ENCODE data around the gene ZNF367.

The ZNF367 gene

DNA sequence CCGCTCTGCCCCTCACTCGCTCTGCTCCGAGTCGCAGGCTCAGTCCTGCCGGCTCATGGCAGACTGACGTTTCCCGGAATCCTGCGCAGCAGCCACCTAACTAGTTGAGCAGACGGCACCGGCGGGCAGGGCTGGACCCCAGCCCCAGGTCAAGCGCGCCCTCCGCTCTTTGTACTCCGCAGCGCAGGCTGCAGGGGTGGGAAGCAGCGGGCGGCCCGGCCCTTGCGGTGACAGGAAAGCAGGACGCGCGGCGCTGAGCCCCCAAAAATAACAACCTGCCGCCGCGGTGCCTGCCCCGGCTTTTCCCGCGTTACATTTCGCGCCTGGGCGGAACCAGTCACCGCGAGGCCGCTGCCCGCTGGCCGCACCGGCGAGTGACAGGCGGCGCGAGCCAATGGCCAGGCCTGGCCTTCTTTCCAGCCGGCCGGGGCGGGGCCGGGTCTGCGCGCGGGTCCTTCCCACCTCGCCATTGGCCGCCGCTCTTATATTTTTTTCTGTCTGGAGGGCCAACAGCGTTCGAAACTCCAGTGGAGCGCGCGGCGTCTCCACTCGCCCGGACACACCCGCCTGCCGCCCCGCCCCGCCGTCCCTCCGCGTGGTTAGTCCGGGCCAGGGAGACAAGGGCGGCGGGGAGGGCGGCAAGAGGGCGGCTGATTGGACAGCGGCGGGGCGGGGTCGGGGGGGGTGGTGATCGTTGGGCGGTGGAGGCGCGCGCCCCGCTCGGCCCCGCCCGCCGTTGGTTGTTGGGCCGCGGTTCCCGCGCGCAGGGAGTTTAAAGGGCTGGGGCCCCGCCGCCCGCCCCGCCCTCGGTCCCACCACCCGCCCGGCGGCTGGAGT, at the start of gene ZNF367:
Gene ZNF367 (minus strand): TSS at position 288 of the 837 bp plus-strand sequence. CDS start 338 bp downstream, outside the sequence.
- DNase-seq (ENCODE audit: low read depth) = peak; percentile 99
- TF ChIP-seq, protein P1, sequence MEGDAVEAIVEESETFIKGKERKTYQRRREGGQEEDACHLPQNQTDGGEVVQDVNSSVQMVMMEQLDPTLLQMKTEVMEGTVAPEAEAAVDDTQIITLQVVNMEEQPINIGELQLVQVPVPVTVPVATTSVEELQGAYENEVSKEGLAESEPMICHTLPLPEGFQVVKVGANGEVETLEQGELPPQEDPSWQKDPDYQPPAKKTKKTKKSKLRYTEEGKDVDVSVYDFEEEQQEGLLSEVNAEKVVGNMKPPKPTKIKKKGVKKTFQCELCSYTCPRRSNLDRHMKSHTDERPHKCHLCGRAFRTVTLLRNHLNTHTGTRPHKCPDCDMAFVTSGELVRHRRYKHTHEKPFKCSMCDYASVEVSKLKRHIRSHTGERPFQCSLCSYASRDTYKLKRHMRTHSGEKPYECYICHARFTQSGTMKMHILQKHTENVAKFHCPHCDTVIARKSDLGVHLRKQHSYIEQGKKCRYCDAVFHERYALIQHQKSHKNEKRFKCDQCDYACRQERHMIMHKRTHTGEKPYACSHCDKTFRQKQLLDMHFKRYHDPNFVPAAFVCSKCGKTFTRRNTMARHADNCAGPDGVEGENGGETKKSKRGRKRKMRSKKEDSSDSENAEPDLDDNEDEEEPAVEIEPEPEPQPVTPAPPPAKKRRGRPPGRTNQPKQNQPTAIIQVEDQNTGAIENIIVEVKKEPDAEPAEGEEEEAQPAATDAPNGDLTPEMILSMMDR (conservative IDR thresholded peaks at IDR 0.05; ENCODE audit: low read length) = no peak
- H3K4me3 ChIP-seq (ENCODE audit: low read length) = peak within 1 kb of the TSS; percentile 93

DNA sequence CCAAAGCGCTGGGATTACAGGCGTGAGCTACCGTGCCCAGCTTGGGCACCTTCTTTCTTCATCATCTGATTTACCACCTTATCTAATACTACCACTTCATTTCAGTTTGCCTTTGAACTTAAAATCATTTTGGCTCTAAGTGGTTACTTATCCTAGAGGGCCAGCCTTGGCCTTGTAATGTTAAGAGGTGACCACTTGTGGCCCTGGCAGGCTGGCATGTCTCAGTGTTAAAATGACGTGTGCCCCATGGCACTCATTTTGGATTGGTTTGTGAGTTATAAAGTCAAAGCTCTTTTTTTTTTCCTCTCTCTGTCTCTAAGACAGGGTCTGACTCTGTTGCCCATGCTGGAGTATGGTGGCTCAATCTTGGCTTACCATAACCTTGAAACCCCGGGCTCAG, 49.6 kb upstream of the ZNF367 start:
- no peak for DNase-seq (ENCODE audit: low read depth)
- TF ChIP-seq, protein P1 (conservative IDR thresholded peaks at IDR 0.05; ENCODE audit: low read length) = no peak
- H3K4me3 ChIP-seq (ENCODE audit: low read length) = no peak overlapping the region

- TF ChIP-seq, protein P1 (conservative IDR thresholded peaks at IDR 0.05; ENCODE audit: low read length) = no peak
- DNase-seq (ENCODE audit: low read depth) = no peak
- H3K4me3 ChIP-seq (ENCODE audit: low read length) = no peak overlapping the region
These were observed 46.3 kb upstream of the ZNF367 start for GRCh38 chr9:96464426-96464825.

GRCh38 chr9:96462541-96462940, 44.4 kb upstream of the ZNF367 start:
- TF ChIP-seq, protein P1 (conservative IDR thresholded peaks at IDR 0.05; ENCODE audit: low read length) = no peak
- H3K4me3 ChIP-seq (ENCODE audit: low read length) = no peak overlapping the region
- no peak for DNase-seq (ENCODE audit: low read depth)

GRCh38 chr9:96461336-96461735, 43.2 kb upstream of the ZNF367 start:
- peak; percentile 25 for DNase-seq (ENCODE audit: low read depth)
- TF ChIP-seq, protein P1 (conservative IDR thresholded peaks at IDR 0.05; ENCODE audit: low read length) = no peak
- peak overlapping the region; percentile 8; the same call in 1 of the 2 replicates for H3K4me3 ChIP-seq (ENCODE audit: low read length)

GRCh38 chr9:96460882-96461281, 42.7 kb upstream of the ZNF367 start:
- peak; percentile 88 for DNase-seq (ENCODE audit: low read depth)
- peak overlapping the region; percentile 8; the same call in 1 of the 2 replicates for H3K4me3 ChIP-seq (ENCODE audit: low read length)
- TF ChIP-seq, protein P1 (conservative IDR thresholded peaks at IDR 0.05; ENCODE audit: low read length) = no peak

DNA sequence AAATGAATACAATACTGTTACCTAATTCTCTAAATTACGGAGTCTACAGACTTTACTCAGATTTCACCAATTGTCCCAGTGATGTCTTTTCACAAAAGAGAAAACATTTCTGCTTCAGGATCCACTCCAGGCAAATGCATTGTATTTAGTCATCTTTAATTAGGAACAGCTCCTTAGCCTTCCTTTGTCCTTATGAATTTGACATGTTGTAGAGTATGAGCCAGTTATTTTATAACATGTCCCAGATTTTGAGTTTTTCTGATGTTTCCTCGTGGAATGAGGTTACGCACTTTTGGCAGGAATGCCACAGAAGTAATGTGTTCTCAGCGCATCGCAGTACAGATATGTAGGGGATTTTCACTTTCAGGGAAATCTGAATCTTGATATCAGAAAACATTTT, 42.3 kb upstream of the ZNF367 start:
- TF ChIP-seq, protein P1 (conservative IDR thresholded peaks at IDR 0.05; ENCODE audit: low read length) = no peak
- H3K4me3 ChIP-seq (ENCODE audit: low read length) = no peak overlapping the region
- peak; percentile 84 for DNase-seq (ENCODE audit: low read depth)

Measured in AG10803 (cell line).